CD4-positive, alpha-beta T cell treated with Interleukin-1 beta for 1 hour (primary cell): ENCODE data around the gene ATP8A2.

ENCODE experiments used
- DNase-seq, 2 donors: peaks; one replicate each; pipeline ENCODE4 v3.0.0-alpha.2; 2020 to 2022

The ATP8A2 gene

DNA sequence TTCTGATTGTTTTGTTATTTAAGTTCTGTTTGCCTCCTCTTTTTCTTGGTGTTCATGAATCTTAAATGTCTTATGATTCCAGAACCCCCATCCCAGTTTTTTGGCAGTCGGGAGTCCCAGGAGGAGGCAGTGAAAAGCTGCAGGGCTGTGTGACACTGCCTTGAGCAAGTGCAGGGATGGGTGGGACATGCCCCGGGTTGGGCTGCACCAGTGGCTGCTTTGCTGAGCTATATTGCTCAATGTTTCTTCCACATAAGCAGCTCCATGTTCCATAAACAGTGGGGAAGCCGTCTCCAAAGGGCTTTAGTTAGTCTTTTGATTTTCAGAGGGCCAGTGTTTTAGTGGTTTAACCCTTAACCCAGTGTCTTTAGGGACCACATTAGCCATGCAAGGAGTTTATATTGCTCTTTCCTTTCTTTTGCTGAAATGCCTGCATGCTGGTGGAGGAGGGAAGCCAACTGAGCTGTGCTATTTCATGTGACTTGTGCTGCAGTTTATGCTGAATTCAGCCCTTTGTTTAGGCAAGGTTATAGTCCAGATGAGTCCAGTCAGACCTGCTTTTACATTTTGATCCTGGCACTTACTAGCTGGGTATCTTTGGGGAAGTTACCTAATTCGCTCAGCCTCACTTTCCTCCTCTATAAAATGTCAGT is 13.1 kb downstream of the ATP8A2 start:
- no peak for DNase-seq

DNA sequence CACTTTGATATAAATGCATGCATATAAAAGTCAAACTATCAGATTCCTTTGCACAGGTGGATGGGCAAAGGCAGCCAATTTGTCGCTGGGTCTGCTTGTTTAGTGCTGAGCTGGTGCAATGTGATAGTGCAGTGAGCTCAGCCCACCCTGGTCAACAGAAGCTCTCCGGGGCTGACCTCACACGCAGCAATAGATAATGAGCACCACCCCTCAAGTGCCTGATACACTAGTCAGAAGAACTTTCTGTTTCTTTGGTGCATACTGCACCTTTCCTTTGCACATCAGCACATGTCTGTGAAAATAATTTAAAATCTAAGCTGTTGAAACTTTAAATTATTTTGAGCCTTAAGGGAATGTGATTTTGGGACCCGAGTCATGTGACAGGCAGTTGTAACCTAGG is 20.2 kb downstream of the ATP8A2 start:
- DNase-seq: no peak

DNA sequence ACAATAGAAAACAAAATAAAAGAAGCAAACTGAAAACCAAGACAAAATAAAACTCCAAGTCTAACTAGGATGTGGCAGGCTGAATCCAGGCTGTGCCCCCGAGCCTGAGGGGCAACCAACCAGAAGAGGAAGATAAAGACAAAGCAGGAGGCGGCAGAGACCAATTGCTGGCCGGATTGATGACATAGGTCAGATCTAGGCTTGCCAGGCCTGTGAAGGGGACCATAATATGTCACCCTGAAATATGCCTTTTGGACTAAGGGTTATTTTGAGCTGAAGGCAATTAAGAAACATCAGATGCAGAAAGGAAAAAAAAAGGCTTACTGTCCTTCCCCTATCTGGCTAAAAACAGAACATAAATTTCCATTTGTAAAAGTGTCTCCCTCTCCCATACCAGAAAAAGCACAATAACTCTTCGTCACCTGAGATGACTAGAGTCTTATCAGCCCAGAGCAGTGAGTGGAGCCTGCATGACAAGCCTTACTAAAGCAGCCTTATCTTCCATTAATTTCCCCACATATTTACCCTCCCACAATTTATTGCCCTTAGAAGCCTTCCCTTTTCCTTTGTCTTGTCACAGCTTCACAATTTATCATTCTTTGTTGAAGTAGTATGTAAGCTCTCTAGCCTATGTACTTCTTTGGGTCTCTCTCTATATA is 22.8 kb downstream of the ATP8A2 start:
- DNase-seq: no peak

DNA sequence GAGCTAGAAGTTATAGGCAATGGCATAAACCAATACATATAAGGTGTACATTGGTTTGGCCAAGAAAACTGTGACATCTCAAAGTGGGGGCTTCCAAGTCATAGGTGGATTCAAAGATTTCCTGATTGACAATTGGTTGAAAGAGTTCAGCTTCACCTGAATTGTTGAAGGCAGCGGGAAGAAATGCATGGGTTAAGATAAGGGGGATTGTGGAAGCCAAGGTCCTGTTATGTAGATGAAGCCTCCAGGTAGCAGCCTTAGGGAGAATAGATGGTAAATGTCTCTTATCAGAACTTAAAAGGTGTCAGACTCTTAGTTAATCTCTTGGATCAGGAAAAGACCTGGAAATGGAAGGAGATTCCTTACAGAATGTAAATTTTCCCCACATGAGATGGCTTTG is 26.0 kb downstream of the ATP8A2 start:
- DNase-seq: no peak

DNA sequence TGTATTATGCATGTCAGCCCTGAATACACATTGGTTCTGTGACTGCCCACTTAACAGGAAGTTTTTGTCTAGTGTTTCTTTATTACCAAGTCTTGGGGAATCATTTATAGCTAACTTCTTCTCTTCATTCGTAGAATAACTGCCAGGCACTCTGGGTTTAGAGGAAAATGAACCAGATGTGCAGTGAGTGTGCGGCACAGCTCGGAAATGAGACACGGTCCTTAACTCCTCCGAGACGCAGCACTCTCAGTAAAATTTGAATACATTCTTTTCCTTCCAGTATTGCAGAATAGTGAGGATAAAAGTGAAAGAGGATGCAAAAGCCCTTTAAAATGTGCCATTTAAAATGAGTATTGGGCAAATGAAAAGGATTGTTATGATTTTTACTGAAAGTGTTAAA is 29.2 kb downstream of the ATP8A2 start:
- no peak for DNase-seq

DNA sequence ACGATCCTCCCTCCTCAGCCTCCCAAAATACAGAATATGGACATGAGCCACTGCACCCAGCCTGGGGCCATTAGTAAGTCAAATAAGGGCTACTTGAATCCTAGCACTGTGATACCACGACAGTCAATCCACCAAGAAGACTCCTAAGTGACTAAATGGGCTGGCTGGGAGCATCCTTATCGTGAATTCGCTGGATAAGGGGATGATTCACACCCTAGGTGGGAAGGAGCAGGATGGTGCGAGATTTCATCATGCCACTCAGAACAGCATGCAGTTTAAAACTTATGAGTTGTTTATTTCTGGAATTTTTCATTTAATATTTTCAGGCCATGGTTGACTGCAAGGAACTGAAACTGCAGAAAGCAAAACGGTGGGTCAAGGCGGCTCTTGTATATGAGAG is 30.2 kb downstream of the ATP8A2 start:
- no peak for DNase-seq

DNA sequence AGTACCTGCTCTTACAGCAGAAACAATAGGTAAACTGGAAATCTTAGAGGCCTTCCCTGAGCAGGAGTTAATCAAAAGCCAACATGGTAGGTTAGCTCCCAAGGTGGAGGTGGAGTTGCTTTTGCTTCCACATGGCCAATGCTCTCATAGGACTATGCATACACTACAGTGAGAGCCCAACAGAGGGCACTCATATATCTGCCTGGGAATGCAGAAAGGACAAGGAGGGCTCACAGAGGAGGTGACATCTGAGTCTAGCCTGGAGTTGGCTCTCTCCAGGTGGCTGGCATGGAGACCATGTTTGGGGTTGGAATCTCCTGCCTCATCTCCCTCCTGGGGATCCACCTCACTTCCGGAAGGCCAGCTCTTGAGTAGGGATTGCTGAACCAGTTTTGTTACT is 34.6 kb downstream of the ATP8A2 start:
- no peak for DNase-seq

DNA sequence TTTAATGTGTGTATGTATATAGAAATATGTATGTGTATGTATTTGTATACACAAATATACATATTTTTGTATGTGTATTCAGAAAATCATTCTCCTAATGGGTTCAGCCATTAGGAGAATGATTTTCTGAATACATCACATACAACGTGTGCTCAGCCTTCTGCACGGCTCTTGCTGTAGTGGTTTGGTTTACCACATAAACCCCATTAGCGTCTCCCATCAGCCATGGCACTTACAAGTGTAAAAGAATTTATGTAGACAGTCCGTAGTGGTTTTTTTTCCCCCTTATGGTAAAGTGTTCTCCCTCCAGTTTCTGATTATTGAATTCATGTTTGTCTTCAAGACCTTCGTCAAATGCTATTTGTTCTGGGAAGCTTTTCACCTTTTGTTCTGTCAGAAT is 38.2 kb downstream of the ATP8A2 start:
- no peak for DNase-seq

DNA sequence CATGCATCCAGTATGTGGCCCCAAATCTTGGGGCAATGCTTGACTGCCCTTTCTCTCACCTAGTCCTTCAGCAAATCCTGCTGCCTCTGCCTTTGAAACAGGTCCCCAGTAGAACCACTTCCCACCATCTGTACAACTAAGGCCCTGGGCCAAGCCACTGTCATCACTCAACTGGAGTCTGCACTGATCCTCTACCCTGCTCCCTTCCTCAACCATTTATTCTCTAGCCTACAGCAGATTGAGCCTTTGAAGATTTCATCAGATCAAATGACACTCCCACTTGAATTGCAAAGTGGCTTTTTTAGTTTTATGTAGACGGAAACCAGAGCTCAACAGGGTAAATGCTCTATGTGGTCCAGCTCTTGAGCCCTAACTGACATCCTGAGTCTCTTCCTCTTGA is 43.5 kb downstream of the ATP8A2 start:
- no peak for DNase-seq

DNA sequence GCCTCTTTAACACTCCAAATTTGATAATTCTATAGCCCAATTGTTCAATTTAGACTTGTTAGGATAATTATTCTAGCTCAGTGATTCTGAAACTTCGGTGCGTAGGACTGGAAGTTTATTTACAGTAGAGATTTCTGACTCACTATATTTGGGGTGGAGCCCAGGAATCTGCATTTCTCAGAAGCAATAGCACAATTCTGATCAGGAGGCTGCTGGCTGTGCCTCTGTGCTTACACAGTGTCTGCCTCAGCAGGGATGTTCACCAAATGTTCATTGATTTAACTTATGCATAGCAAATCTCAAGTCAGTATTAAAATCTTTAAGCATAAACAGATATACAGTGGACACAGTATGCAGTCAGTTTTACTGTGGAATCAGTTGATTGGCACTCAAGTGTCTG is 45.8 kb downstream of the ATP8A2 start:
- DNase-seq: no peak

DNA sequence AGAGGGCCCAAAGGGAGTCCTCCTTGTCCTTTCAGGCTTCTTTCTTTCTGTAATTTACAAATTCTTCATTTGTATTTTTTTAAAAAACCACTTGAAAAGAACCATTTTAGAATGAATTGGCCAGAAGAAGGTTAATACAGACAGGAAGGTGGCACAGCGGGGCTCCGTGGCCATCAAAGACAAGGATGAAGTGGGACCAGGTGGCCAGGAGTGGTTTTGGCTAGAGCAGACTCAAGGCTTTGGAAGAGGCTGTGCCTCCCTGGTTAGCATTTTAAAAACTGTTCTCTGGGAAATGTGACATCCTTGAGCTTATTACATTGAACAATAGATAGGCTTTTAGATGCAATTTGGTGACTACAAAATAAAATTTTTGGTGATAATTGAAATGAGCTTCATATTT is 48.4 kb downstream of the ATP8A2 start:
- DNase-seq: no peak

DNA sequence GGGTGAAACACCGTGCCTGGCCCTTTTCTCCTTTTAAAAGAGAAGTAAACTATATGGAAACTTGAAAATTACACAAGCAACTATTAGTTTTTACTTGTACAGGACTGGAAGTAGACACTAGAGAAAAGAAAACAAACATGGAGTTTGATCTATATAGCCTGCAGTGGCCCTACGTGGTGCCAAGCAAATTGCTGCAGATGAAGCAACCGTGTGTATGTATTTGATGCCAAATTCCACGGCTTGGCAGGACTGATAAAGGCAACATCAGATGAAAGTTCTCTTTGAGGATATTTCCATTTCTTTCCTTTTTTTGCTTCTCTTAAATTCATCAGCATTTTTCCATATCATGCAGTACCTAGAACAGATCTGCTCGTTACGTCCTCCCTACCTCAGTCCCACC is 49.8 kb downstream of the ATP8A2 start:
- no peak for DNase-seq

DNA sequence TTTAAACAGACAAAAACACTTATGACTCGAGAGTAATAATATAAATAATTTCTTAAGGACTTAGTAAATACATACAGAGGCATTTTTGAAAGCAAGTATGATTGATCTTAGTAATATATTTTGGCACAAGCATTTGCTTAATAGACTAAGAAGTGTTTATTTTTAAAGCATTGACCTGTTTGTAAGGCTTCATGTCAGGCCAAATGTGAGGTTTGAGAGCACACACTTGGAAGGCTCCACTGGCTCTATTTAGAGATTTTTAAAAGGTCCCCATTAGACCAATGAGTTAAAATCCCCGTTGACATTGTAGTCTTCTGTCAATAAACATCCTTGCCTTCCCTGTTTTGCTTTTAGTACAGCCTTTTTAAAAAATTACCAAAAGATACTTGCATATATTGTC is 50.4 kb downstream of the ATP8A2 start:
- no peak for DNase-seq

DNA sequence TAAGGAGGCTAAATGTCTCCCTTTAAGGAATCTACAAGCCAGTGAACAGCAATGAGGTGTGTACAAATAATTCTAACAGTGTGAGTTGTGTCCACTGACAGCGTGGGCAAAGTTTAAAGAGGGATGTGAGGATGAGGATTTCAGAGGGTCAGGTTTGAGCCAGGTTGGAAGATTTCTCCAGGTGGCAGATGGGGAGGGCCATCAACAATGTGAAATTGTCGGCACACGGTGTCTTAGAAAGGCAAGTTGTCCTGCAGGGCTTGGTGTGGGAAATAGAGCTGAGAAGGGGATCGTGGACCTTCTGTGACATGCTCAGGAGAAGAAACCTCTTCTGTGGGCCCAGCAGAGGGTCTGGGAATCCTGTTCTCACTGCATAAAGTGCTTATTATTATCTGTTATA is 52.1 kb downstream of the ATP8A2 start:
- no peak for DNase-seq

DNA sequence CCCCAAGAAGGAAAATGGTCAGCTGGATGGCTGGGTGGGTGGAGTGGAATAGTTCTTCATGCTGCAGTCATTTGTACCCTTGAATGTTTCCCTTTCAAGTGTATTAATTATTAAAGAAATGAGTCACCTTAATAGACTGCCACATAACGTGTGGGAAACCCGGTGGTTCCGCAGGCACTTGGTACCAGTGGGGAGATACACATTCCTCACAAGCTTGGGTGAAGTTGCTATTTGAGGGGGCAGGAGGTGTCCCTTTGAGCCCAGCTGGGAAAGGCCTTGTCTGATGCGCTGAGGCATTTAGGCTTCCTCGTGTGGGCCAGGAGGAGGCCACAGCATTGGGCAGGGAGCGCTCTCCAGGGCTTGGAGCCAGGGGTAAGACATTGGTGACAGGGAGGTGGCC is 57.7 kb downstream of the ATP8A2 start:
- DNase-seq: no peak

DNA sequence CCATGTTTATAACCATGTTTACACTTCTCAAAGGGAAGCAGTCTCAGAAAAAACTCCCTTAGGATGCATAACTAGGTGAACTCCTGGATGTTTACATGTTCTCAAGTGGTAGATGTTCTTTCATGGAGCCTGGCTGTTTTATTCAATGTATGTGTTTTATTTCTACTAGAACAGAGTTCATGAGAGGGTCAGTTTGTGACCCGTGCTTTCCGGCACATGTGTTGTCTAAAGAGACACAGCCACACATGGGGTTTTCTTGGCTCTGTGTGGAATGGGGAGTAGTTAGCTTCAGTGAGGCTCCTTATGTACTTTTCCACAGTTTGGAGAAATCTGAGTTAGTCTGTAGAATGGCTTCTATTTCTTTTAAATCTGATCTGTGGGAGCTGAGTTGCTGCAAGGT is 60.9 kb downstream of the ATP8A2 start:
- DNase-seq: no peak

DNA sequence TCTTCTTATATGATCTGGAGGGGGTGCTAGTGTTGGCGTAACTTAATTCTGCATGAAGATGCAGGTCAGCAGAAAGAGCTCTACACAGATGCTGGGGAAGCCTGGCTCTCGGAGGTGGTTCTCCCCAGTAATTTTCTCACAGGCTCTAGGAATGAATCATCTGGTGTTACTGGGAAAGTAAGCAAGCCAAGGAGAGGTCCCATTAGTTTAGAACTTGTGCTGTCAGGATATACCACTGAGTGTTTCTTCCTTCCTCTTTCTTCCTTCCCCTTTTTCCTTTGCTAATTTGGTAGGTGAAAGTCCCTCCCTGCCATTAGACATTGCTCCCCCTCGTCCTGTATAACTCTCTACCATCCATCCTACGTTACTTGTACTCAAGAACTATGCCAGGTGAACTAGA is 68.3 kb downstream of the ATP8A2 start:
- no peak for DNase-seq

DNA sequence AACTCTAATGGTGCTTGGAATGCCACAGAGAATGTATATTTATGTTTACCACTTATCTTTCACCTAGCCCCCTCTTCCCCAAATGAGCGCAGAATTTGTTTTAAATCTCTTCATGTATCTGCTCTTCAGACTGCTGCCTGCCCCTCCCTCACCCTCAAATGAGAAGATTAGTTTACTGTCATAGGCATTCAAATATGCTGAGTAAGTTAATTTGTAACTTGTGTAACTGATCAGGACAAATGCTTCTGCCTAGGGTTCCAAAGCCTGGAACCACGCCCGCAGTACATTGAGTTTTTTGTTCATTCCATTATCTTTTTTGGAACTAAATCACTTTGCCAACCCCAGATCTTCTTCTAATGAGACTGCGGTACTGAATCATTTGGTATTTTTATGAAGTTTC is 74.5 kb downstream of the ATP8A2 start:
- DNase-seq: no peak

DNA sequence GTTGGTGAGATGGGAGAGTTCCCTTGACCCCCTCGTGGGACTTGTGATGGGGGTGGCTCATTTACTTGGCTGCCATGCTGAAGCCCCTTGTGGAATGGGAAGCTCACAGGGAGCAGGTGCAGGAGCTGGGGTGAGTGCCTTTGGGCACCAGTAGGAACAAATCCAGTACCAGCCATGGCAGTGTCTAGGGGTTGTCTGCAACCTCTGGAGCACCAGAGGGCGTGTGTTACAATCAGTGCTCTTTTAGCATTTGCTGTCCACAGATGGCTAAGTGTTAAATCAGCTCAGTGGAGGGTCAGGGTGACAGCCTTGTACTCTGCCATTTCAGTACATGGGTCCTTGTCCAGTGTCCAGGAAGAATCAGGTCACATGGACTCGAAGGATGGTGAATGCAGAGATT is 75.6 kb downstream of the ATP8A2 start:
- no peak for DNase-seq

DNA sequence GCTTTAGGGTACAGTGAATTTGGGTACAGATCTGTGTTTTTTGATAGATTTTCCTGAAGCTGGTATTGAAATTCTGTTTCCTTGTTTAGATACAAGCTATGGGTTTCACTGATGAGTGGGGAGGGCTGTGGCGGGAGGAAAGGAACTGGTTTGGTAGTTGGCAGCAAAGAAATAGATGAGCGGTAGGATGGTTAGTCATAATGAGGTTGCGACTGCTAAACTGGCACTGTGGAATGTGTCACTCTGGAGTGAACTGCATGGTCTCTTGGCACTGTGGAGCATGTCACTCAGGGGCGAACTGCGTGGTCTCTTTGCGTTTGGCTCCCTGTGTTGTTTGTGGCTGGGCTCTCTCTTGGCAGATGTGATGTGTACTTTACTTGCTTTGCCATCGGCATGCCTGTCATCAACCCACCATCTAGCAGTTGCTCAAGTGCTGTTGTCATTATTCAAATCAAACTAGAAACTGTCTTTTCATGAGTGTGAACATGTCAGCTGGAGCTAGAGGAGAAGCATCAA is 82.1 kb downstream of the ATP8A2 start:
- no peak for DNase-seq

DNA sequence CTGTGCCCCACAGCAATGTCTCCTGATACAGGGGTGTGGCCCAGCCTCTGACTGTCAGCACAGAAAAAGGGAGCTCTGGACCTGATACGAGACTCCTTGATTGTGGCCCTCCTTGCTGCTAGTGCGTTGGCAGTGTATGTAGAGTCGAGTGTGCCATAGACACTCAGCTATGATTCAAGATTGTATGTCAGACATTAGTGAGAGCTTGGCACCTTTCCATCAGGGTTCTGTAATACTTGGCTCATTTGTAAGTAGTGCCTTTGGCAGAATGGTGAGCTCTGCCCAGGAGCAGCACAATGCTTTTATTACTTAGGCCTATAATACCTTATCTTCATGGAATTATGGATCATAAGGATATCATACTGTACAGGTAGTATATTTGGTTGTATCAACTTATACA is 83.4 kb downstream of the ATP8A2 start:
- no peak for DNase-seq

DNA sequence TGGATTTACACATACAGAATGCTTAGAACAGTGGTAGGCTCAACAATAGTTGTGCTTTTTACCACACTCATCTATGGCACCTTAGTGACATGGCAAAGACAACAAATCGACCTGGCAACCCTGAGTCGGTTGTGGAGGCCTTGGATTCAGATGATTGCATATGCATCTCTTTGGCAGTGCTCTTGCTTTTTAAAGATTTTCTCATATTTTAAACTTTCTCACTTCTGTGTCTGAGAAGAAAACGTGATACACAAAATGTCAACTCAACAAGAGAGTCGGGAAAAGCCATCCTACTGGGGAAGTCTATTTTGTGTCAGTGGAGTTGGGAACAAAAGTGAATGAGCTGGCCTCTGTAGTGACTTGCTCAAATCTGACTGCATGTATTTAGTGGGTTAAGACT is 85.8 kb downstream of the ATP8A2 start:
- DNase-seq: no peak

DNA sequence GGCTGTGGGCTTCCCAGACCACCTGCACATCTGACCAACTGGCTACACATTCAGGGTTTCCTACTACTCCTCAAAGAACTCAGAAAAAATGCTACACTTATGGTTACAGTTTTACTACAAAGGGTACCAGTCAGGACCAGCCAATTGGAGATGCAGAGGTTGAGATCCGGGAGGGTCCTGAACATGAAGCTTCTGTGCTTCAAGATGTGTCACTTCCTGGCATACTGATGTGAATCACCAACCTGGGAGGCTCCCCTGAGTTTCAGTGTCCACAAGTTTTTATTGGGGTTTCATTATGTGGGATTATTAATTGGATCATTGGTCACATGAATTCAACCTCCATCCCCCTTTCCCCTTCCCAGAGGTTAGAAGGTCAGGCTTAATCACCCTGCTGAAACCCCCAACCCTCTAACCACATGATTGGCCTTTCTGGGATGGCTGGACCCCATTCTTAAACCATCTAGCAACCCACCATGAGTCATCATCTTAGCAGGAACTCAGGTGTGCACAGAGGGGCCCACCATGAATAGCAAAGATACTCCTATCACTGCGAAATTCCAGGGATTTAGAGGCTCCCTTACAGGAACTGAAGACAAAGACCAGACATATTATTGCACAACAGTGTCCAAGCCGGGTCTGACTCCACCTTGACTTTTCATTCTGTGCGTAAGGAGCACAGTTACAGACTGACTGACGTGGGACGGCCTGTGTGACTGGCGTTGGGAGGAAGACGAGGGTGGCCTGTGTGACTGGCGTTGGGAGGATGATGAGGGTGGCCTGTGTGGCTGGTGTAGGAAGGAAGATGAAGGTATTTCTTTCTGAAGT is 90.7 kb downstream of the ATP8A2 start:
- no peak for DNase-seq

DNA sequence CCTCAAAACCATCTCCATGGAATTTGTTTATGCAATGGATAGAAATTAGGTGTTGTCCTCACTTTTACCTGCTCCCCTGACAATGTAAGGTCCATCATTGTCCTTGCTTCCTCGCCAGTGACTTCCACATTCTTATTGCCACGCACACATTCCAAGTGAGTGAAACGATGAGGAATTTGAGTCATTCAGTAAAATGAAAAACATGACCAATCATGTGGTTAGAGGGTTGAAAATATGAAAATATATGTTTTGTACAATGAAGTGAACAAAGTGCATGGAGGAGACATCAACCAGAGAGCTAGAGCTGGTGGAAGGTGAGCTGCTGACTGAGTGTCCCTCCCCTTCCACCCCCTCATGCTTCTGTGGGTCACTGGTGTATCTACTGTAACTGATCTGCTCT is 91.7 kb downstream of the ATP8A2 start:
- no peak for DNase-seq
